Type B pancreatic cell (in vitro differentiated cells): ENCODE measurements around the gene STAT1. TPM values are rescaled to one million over a fixed set of nuclear protein-coding genes. Genes with fewer than 3 reads are reported as not detected.

ENCODE experiments used
- DNase-seq: peaks from one replicate; pipeline ENCODE4 v3.0.0; 2021; ENCODE audit warnings: mixed read lengths; ENCODE audit not compliant: unreplicated experiment; ENCODE audit errors: extremely low spot score
- H3K27ac Mint-ChIP-seq: 2 replicates; pipeline ENCODE4 v1.8.0; 2021; ENCODE audit warnings: mild to moderate bottlenecking, mixed read lengths
- H3K27me3 Mint-ChIP-seq: 2 replicates; pipeline ENCODE4 v1.8.0; 2021; ENCODE audit warnings: mixed read lengths
- H3K36me3 Mint-ChIP-seq: 2 replicates; pipeline ENCODE4 v1.8.0; 2021; ENCODE audit warnings: mixed read lengths
- H3K4me1 Mint-ChIP-seq: one replicate; pipeline ENCODE4 v1.8.0; 2021; ENCODE audit warnings: mixed read lengths; ENCODE audit not compliant: unreplicated experiment
- H3K4me3 Mint-ChIP-seq: 2 replicates; pipeline ENCODE4 v1.8.0; 2021; ENCODE audit warnings: mild to moderate bottlenecking, mixed read lengths
- H3K9me3 Mint-ChIP-seq: 2 replicates; pipeline ENCODE4 v1.8.0; 2021; ENCODE audit warnings: mixed read lengths
- CTCF ChIP-seq: fragments of 200-600 bp; sonication (generic); conservative IDR thresholded peaks from 2 replicates; pipeline ENCODE4 v1.5.0; 2021; ENCODE audit warnings: antibody characterized with exemption, mild to moderate bottlenecking
- total RNA-seq: library from RNA; stranded (reverse); gene quantifications from 2 replicates; pipeline ENCODE4 v1.2.1, GENCODE V29; 2021; ENCODE audit warnings: low replicate concordance

The STAT1 gene
- total RNA-seq, 1 donor from 2014 or later: 52.8 TPM

- no peaks in the 10 kb centered on the region for H3K4me1 Mint-ChIP-seq
- no peaks in the 10 kb centered on the region for H3K9me3 Mint-ChIP-seq
- H3K4me3 Mint-ChIP-seq: no peak overlapping the region
- H3K36me3 Mint-ChIP-seq: peaks cover 39% of the 10 kb centered on the region
- TF ChIP-seq CTCF: no peak
- no peak for DNase-seq
- no peak overlapping the region for H3K27ac Mint-ChIP-seq
- H3K27me3 Mint-ChIP-seq: no peaks in the 10 kb centered on the region
Observed at GRCh38 chr2:190970160-190970559, 43.8 kb downstream of the STAT1 start.

- H3K9me3 Mint-ChIP-seq: no peaks in the 10 kb centered on the region
- no peak for TF ChIP-seq CTCF
Observed at GRCh38 chr2:190968522-190968921, 45.4 kb downstream of the STAT1 start.

GRCh38 chr2:190965580-190966222 is 48.3 kb downstream of the STAT1 start:
- Mint-ChIP-seq H3K4me1 (peaks cover 4% of the 10 kb centered on the region), H3K27me3 (no peaks in the 10 kb centered on the region), H3K4me3 (no peak overlapping the region), H3K9me3 (no peaks in the 10 kb centered on the region), H3K27ac (no peak overlapping the region), H3K36me3 (peaks cover 25% of the 10 kb centered on the region)
- DNase-seq: no peak
- no peak for TF ChIP-seq CTCF

More at GRCh38 chr2:190968522-190968921, 45.4 kb downstream of the STAT1 start:
- Mint-ChIP-seq H3K27me3 (no peaks in the 10 kb centered on the region), H3K36me3 (peaks cover 29% of the 10 kb centered on the region), H3K4me3 (no peak overlapping the region), H3K27ac (no peak overlapping the region), H3K4me1 (peaks cover 4% of the 10 kb centered on the region)
- no peak for DNase-seq

- Mint-ChIP-seq H3K27me3 (no peaks in the 10 kb centered on the region), H3K4me1 (peaks cover 4% of the 10 kb centered on the region), H3K36me3 (peaks cover 13% of the 10 kb centered on the region), H3K27ac (no peak overlapping the region), H3K9me3 (no peaks in the 10 kb centered on the region), H3K4me3 (no peak overlapping the region)
- DNase-seq: no peak
- TF ChIP-seq CTCF: no peak
Observed at GRCh38 chr2:190964170-190964795, 49.7 kb downstream of the STAT1 start.

GRCh38 chr2:190963088-190963487 is 50.9 kb downstream of the STAT1 start:
- DNase-seq: no peak
- H3K27me3 Mint-ChIP-seq: no peaks in the 10 kb centered on the region
- peaks cover 10% of the 10 kb centered on the region for H3K36me3 Mint-ChIP-seq

More at GRCh38 chr2:190963088-190963487, 50.9 kb downstream of the STAT1 start:
- no peak for TF ChIP-seq CTCF
- Mint-ChIP-seq H3K4me3 (no peak overlapping the region), H3K27ac (no peak overlapping the region), H3K4me1 (peaks cover 4% of the 10 kb centered on the region), H3K9me3 (no peaks in the 10 kb centered on the region)
